HEK293T (cell line): Measurements from ENCODE around the gene CAPN5.

Experiments used
- BHLHE40 ChIP-seq: fragments of 450-650 bp; IDR thresholded peaks from 2 replicates; pipeline ENCODE4 v1.6.1; 2016; ENCODE audit warnings: mild to moderate bottlenecking, moderate library complexity, borderline replicate concordance
- FOXA1 ChIP-seq: fragments of 450-650 bp; IDR thresholded peaks from 2 replicates; pipeline ENCODE4 v1.6.1; 2016; ENCODE audit warnings: mild to moderate bottlenecking
- FOXK2 ChIP-seq: fragments of 450-650 bp; IDR thresholded peaks from 2 replicates; pipeline ENCODE4 v1.6.1; 2016; ENCODE audit warnings: mild to moderate bottlenecking
- HDGF ChIP-seq: fragments of 450-650 bp; IDR thresholded peaks from 2 replicates; pipeline ENCODE4 v1.6.1; 2017; ENCODE audit warnings: antibody characterized with exemption, borderline replicate concordance
- TARDBP ChIP-seq: fragments of 450-650 bp; IDR thresholded peaks from 2 replicates; pipeline ENCODE4 v1.6.1; 2016
- ZNF384 ChIP-seq: fragments of 450-650 bp; IDR thresholded peaks from 2 replicates; pipeline ENCODE4 v1.6.1; 2016

GRCh38 chr11:77171254-77171653 is 104.5 kb downstream of the CAPN5 start:
- no peak for TF ChIP-seq BHLHE40
- TF ChIP-seq FOXA1, result no peak
- no peak for TF ChIP-seq FOXK2
- no peak for TF ChIP-seq HDGF
- TF ChIP-seq TARDBP, result no peak
- no peak for TF ChIP-seq ZNF384
